Activated T-cell treated with anti-CD3 and anti-CD28 coated beads, Interleukin-2, amount 50 U/mL, for 24 hours (primary cell): ENCODE data around the gene ARHGAP12.

Source experiments
- DNase-seq: peaks from one replicate; pipeline ENCODE4 v3.0.0-alpha.2; 2020
- H3K27ac Mint-ChIP-seq: 2 replicates; pipeline ENCODE4 v1.8.0; 2020; ENCODE audit warnings: mild to moderate bottlenecking, mixed read lengths
- H3K27me3 Mint-ChIP-seq: 2 replicates; pipeline ENCODE4 v1.8.0; 2020; ENCODE audit warnings: mixed read lengths
- H3K36me3 Mint-ChIP-seq: 2 replicates; pipeline ENCODE4 v1.8.0; 2020; ENCODE audit warnings: low read depth, mixed read lengths
- H3K4me1 Mint-ChIP-seq: 2 replicates; pipeline ENCODE4 v1.8.0; 2020; ENCODE audit warnings: low read depth, mixed read lengths
- H3K4me3 Mint-ChIP-seq: 2 replicates; pipeline ENCODE4 v1.8.0; 2020; ENCODE audit warnings: mild to moderate bottlenecking, moderate library complexity, mixed read lengths
- H3K9me3 Mint-ChIP-seq: 2 replicates; pipeline ENCODE4 v1.8.0; 2020; ENCODE audit warnings: mixed read lengths

Gene ARHGAP12

GRCh38 chr10:31924833-31925232 is 3.8 kb downstream of the ARHGAP12 start:
- peaks cover 1% of the 10 kb centered on the region for H3K36me3 Mint-ChIP-seq
- no peaks in the 10 kb centered on the region for H3K9me3 Mint-ChIP-seq
- H3K27me3 Mint-ChIP-seq = no peaks in the 10 kb centered on the region
- no peak overlapping the region for H3K4me3 Mint-ChIP-seq
- peak overlapping the region; percentile 73 for H3K27ac Mint-ChIP-seq
- DNase-seq = no peak
- peaks cover 77% of the 10 kb centered on the region for H3K4me1 Mint-ChIP-seq

GRCh38 chr10:31923389-31923788 is 5.2 kb downstream of the ARHGAP12 start:
- Mint-ChIP-seq H3K27ac (no peak overlapping the region), H3K4me3 (no peak overlapping the region), H3K36me3 (peaks cover 1% of the 10 kb centered on the region)

GRCh38 chr10:31921031-31921430 is 7.6 kb downstream of the ARHGAP12 start:
- Mint-ChIP-seq H3K36me3 (no peaks in the 10 kb centered on the region), H3K27ac (peak overlapping the region; percentile 74), H3K27me3 (no peaks in the 10 kb centered on the region), H3K4me3 (peak overlapping the region; percentile 47), H3K9me3 (no peaks in the 10 kb centered on the region), H3K4me1 (peaks cover 74% of the 10 kb centered on the region)
- no peak for DNase-seq

More at GRCh38 chr10:31923389-31923788, 5.2 kb downstream of the ARHGAP12 start:
- Mint-ChIP-seq H3K27me3 (no peaks in the 10 kb centered on the region), H3K4me1 (peaks cover 81% of the 10 kb centered on the region), H3K9me3 (no peaks in the 10 kb centered on the region)
- DNase-seq = no peak

- H3K4me1 Mint-ChIP-seq = peaks cover 73% of the 10 kb centered on the region
Measured at GRCh38 chr10:31920538-31920937, 8.1 kb downstream of the ARHGAP12 start.

GRCh38 chr10:31918671-31919409 is 9.8 kb downstream of the ARHGAP12 start:
- no peak for DNase-seq
- Mint-ChIP-seq H3K27me3 (no peaks in the 10 kb centered on the region), H3K9me3 (no peaks in the 10 kb centered on the region), H3K27ac (peak overlapping the region; percentile 11), H3K36me3 (no peaks in the 10 kb centered on the region), H3K4me3 (no peak overlapping the region), H3K4me1 (peaks cover 64% of the 10 kb centered on the region)

More at GRCh38 chr10:31920538-31920937, 8.1 kb downstream of the ARHGAP12 start:
- Mint-ChIP-seq H3K27ac (no peak overlapping the region), H3K36me3 (no peaks in the 10 kb centered on the region), H3K4me3 (no peak overlapping the region), H3K27me3 (no peaks in the 10 kb centered on the region), H3K9me3 (no peaks in the 10 kb centered on the region)
- DNase-seq = no peak

- Mint-ChIP-seq H3K4me1 (peaks cover 53% of the 10 kb centered on the region), H3K9me3 (no peaks in the 10 kb centered on the region), H3K36me3 (no peaks in the 10 kb centered on the region), H3K27ac (no peak overlapping the region), H3K4me3 (no peak overlapping the region), H3K27me3 (no peaks in the 10 kb centered on the region)
- DNase-seq = no peak
Measured at GRCh38 chr10:31914370-31914769, 14.3 kb downstream of the ARHGAP12 start.

GRCh38 chr10:31912898-31913850 is 15.5 kb downstream of the ARHGAP12 start:
- no peak for DNase-seq
- no peaks in the 10 kb centered on the region for H3K27me3 Mint-ChIP-seq
- H3K4me3 Mint-ChIP-seq = no peak overlapping the region
- no peak overlapping the region for H3K27ac Mint-ChIP-seq
- peaks cover 11% of the 10 kb centered on the region for H3K36me3 Mint-ChIP-seq
- peaks cover 52% of the 10 kb centered on the region for H3K4me1 Mint-ChIP-seq
- H3K9me3 Mint-ChIP-seq = no peaks in the 10 kb centered on the region

GRCh38 chr10:31912289-31912688 is 16.3 kb downstream of the ARHGAP12 start:
- no peak for DNase-seq
- H3K27me3 Mint-ChIP-seq = no peaks in the 10 kb centered on the region
- H3K27ac Mint-ChIP-seq = no peak overlapping the region
- H3K4me3 Mint-ChIP-seq = no peak overlapping the region
- H3K9me3 Mint-ChIP-seq = no peaks in the 10 kb centered on the region
- H3K36me3 Mint-ChIP-seq = peaks cover 16% of the 10 kb centered on the region
- peaks cover 46% of the 10 kb centered on the region for H3K4me1 Mint-ChIP-seq

- Mint-ChIP-seq H3K9me3 (no peaks in the 10 kb centered on the region), H3K27me3 (no peaks in the 10 kb centered on the region), H3K4me1 (peaks cover 52% of the 10 kb centered on the region), H3K27ac (no peak overlapping the region), H3K36me3 (peaks cover 36% of the 10 kb centered on the region), H3K4me3 (no peak overlapping the region)
- no peak for DNase-seq
Measured at GRCh38 chr10:31910016-31910415, 18.6 kb downstream of the ARHGAP12 start.

GRCh38 chr10:31908157-31908556 is 20.5 kb downstream of the ARHGAP12 start:
- peaks cover 51% of the 10 kb centered on the region for H3K4me1 Mint-ChIP-seq
- no peak overlapping the region for H3K4me3 Mint-ChIP-seq
- no peaks in the 10 kb centered on the region for H3K27me3 Mint-ChIP-seq
- no peak for DNase-seq
- H3K36me3 Mint-ChIP-seq = peaks cover 46% of the 10 kb centered on the region
- no peaks in the 10 kb centered on the region for H3K9me3 Mint-ChIP-seq
- no peak overlapping the region for H3K27ac Mint-ChIP-seq

- no peaks in the 10 kb centered on the region for H3K9me3 Mint-ChIP-seq
- DNase-seq = no peak
- peaks cover 60% of the 10 kb centered on the region for H3K36me3 Mint-ChIP-seq
- H3K27me3 Mint-ChIP-seq = no peaks in the 10 kb centered on the region
- no peak overlapping the region for H3K27ac Mint-ChIP-seq
- H3K4me3 Mint-ChIP-seq = no peak overlapping the region
- H3K4me1 Mint-ChIP-seq = peaks cover 44% of the 10 kb centered on the region
Measured at GRCh38 chr10:31906039-31906438, 22.6 kb downstream of the ARHGAP12 start.

GRCh38 chr10:31905586-31905985 is 23.0 kb downstream of the ARHGAP12 start:
- Mint-ChIP-seq H3K4me1 (peaks cover 43% of the 10 kb centered on the region), H3K27ac (no peak overlapping the region), H3K4me3 (no peak overlapping the region), H3K9me3 (no peaks in the 10 kb centered on the region), H3K27me3 (no peaks in the 10 kb centered on the region), H3K36me3 (peaks cover 64% of the 10 kb centered on the region)
- DNase-seq = no peak

- Mint-ChIP-seq H3K27ac (no peak overlapping the region), H3K4me3 (no peak overlapping the region), H3K9me3 (no peaks in the 10 kb centered on the region), H3K36me3 (peaks cover 62% of the 10 kb centered on the region), H3K27me3 (no peaks in the 10 kb centered on the region), H3K4me1 (peaks cover 56% of the 10 kb centered on the region)
- DNase-seq = no peak
Measured at GRCh38 chr10:31902625-31903024, 26.0 kb downstream of the ARHGAP12 start.

GRCh38 chr10:31897506-31897905 is 31.1 kb downstream of the ARHGAP12 start:
- H3K4me3 Mint-ChIP-seq = no peak overlapping the region
- no peaks in the 10 kb centered on the region for H3K27me3 Mint-ChIP-seq
- H3K36me3 Mint-ChIP-seq = peaks cover 35% of the 10 kb centered on the region
- H3K27ac Mint-ChIP-seq = no peak overlapping the region
- peaks cover 54% of the 10 kb centered on the region for H3K4me1 Mint-ChIP-seq
- H3K9me3 Mint-ChIP-seq = no peaks in the 10 kb centered on the region
- no peak for DNase-seq

- DNase-seq = no peak
- H3K4me1 Mint-ChIP-seq = peaks cover 57% of the 10 kb centered on the region
- H3K27me3 Mint-ChIP-seq = no peaks in the 10 kb centered on the region
- H3K27ac Mint-ChIP-seq = no peak overlapping the region
- H3K9me3 Mint-ChIP-seq = no peaks in the 10 kb centered on the region
- H3K36me3 Mint-ChIP-seq = peaks cover 32% of the 10 kb centered on the region
- H3K4me3 Mint-ChIP-seq = no peak overlapping the region
Measured at GRCh38 chr10:31896968-31897384, 31.7 kb downstream of the ARHGAP12 start.
